Parathyroid adenoma (tissue), 2 donors: ENCODE data around the gene HOXA9.

Source experiments
- H2AFZ ChIP-seq: fragments of 300-600 bp; sonication (generic); one replicate; pipeline ENCODE4 v1.7.0; 2017; ENCODE audit warnings: antibody characterized with exemption, mild to moderate bottlenecking
- H3K27ac ChIP-seq: fragments of 300-600 bp; sonication (generic); one replicate; pipeline ENCODE4 v1.7.0; 2017
- H3K27me3 ChIP-seq: fragments of 300-600 bp; sonication (generic); one replicate; pipeline ENCODE4 v1.7.0; 2017; ENCODE audit warnings: low read length; ENCODE audit not compliant: control insufficient read depth, insufficient read depth
- H3K36me3 ChIP-seq: fragments of 300-600 bp; sonication (generic); one replicate; pipeline ENCODE4 v1.7.0; 2017; ENCODE audit warnings: low read length; ENCODE audit not compliant: control insufficient read depth, insufficient read depth
- H3K4me1 ChIP-seq: fragments of 300-600 bp; sonication (generic); one replicate; pipeline ENCODE4 v1.7.0; 2017; ENCODE audit warnings: control low read depth
- H3K4me2 ChIP-seq: fragments of 300-600 bp; sonication (generic); one replicate; pipeline ENCODE4 v1.7.0; 2017; ENCODE audit warnings: low read length
- H3K4me3 ChIP-seq: fragments of 300-600 bp; sonication (generic); one replicate; pipeline ENCODE4 v1.7.0; 2017; ENCODE audit warnings: low read depth, low read length
- H3K79me2 ChIP-seq: fragments of 300-600 bp; sonication (generic); one replicate; pipeline ENCODE4 v1.7.0; 2017; ENCODE audit warnings: control low read depth
- H3K9ac ChIP-seq: fragments of 300-600 bp; sonication (generic); one replicate; pipeline ENCODE4 v1.7.0; 2017; ENCODE audit warnings: mild to moderate bottlenecking
- H3K9me3 ChIP-seq: fragments of 300-600 bp; sonication (generic); one replicate; pipeline ENCODE4 v1.7.0; 2017; ENCODE audit warnings: low read length; ENCODE audit not compliant: control insufficient read depth
- TF ChIP-seq, protein P1 (sequence below): fragments of 300-600 bp; sonication (generic); IDR thresholded peaks from one replicate; pipeline ENCODE4 v1.7.0; 2017; ENCODE audit warnings: antibody characterized with exemption, mild to moderate bottlenecking
- donor health status: primary hyperparathyroidism.

Gene HOXA9

DNA sequence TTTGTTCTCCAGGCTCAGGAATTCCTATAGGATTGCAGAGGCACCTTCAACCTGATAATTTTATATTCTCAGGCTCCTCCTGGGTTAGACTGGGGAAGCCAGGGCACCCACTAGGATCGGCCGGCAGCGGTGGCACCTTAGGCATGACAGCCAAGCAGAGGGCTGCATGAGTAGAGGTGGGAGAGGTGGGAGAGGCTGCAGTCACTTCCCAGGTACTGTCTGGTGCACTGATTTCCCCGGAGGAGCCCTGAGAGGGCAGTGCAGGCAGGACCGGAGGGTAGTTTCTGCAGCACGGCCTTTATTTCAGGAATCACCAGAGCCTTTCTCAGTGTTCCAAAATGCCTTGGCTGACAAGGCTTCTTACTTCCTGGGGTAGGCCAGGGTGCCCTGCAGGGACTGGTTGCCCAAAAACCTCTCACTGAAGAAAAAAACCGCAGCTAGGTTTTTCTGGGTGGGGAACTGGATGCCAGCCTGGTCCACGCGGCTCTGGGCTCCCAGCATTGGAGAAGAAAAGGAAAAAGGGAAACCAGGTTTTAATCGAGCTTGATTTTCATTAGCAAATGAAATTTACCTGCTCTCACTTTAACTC lies 38.1 kb upstream of the HOXA9 start:
- H3K9me3 ChIP-seq: no peaks in the 10 kb centered on the region
- H3K27ac ChIP-seq: no peak overlapping the region
- no peaks in the 10 kb centered on the region for H3K4me1 ChIP-seq
- H3K79me2 ChIP-seq: no peaks in the 10 kb centered on the region
- peaks cover 23% of the 10 kb centered on the region for H3K27me3 ChIP-seq
- TF ChIP-seq, protein P1, sequence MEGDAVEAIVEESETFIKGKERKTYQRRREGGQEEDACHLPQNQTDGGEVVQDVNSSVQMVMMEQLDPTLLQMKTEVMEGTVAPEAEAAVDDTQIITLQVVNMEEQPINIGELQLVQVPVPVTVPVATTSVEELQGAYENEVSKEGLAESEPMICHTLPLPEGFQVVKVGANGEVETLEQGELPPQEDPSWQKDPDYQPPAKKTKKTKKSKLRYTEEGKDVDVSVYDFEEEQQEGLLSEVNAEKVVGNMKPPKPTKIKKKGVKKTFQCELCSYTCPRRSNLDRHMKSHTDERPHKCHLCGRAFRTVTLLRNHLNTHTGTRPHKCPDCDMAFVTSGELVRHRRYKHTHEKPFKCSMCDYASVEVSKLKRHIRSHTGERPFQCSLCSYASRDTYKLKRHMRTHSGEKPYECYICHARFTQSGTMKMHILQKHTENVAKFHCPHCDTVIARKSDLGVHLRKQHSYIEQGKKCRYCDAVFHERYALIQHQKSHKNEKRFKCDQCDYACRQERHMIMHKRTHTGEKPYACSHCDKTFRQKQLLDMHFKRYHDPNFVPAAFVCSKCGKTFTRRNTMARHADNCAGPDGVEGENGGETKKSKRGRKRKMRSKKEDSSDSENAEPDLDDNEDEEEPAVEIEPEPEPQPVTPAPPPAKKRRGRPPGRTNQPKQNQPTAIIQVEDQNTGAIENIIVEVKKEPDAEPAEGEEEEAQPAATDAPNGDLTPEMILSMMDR: no peak
- H3K9ac ChIP-seq: no peak overlapping the region
- no peak overlapping the region for H3K4me3 ChIP-seq
- H2AFZ ChIP-seq: no peak overlapping the region
- H3K36me3 ChIP-seq: no peaks in the 10 kb centered on the region
- H3K4me2 ChIP-seq: no peak overlapping the region

DNA sequence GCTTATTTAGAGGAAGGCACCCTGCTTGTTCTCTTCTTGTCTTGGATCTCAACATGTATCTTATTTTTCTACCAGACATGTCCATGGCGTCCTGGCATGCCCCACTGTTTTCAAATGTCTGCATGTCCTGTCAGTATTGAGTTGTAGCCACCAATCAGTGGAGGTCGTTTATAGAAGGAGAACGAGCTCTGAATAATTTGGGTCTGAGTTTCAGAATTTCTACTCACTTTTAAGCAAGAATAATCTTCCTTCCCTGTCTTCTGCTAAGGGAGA lies 37.5 kb upstream of the HOXA9 start:
- H3K27ac ChIP-seq: no peak overlapping the region
- no peak overlapping the region for H3K9ac ChIP-seq
- H3K9me3 ChIP-seq: no peaks in the 10 kb centered on the region
- H3K36me3 ChIP-seq: no peaks in the 10 kb centered on the region
- TF ChIP-seq, protein P1: no peak
- no peaks in the 10 kb centered on the region for H3K4me1 ChIP-seq
- H3K4me3 ChIP-seq: no peak overlapping the region
- H3K27me3 ChIP-seq: peaks cover 26% of the 10 kb centered on the region
- no peaks in the 10 kb centered on the region for H3K79me2 ChIP-seq
- H2AFZ ChIP-seq: no peak overlapping the region
- no peak overlapping the region for H3K4me2 ChIP-seq

DNA sequence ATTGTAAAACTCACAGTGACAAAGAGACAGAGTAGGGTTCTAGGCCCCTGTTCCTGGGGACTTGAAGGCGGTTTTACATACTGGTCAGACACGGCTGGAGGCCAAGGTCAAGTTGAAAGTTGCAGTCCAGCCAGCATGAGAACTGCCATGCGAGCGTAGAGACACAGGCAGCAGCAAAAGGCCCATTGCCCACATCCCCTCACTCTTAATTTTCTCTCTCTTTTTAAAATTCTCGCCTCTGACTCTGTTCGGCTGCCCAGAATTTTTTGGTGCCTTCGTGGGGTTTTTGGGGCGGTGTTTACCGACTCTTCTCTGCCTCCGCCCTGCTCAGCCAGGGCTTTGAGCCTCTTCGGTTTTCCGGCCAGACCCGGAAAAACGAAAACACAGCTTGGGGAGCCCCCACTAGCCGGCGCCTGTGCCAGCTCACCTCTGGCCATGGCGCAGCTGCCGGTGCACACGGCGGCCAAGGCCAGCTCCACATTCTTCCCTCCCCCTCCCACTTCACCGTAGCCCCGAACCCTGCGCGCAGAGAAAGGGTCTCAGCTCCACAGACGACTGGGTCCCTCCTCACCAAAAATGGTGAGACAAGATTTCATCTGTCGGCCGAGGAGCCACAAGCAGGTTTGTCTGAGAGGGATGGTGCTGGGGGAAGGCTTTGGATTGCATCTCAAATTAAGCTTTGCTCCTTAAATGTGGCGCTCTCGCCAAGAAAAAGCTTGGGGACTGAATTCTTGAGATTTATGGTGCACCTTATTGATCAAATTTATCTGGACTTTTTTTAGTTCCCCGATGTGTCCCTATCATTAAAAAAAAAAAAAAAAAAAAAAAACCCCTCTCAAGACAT lies 36.9 kb upstream of the HOXA9 start:
- H3K79me2 ChIP-seq: no peaks in the 10 kb centered on the region
- TF ChIP-seq, protein P1: no peak
- H3K4me2 ChIP-seq: no peak overlapping the region
- H2AFZ ChIP-seq: no peak overlapping the region
- H3K27me3 ChIP-seq: peaks cover 26% of the 10 kb centered on the region
- no peaks in the 10 kb centered on the region for H3K9me3 ChIP-seq
- H3K27ac ChIP-seq: no peak overlapping the region
- no peaks in the 10 kb centered on the region for H3K4me1 ChIP-seq
- no peaks in the 10 kb centered on the region for H3K36me3 ChIP-seq
- no peak overlapping the region for H3K9ac ChIP-seq
- H3K4me3 ChIP-seq: no peak overlapping the region

DNA sequence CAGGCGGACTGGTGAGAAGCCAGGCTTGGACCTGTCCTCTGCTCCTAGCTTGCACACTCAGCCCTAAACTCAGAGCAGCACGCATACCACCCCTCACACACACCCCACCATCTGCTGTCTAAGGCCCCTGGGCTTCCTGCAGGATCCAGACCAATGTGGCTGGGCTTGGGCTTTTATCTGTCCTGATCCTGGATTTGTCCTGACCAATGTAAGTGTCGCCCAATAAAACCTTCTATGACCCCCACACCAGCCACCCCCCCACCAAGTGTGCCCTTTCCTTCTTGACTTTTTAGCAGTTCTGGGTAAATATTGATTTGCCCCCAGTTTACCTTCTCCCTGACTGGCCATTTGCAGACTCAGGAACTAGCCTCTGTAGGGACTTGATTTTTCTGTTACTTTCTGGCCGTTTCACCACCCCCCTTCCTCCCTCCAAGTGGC lies 36.3 kb upstream of the HOXA9 start:
- Histone ChIP-seq H2AFZ (no peak overlapping the region), H3K79me2 (no peaks in the 10 kb centered on the region), H3K36me3 (no peaks in the 10 kb centered on the region), H3K9me3 (no peaks in the 10 kb centered on the region), H3K4me1 (no peaks in the 10 kb centered on the region), H3K27me3 (peaks cover 25% of the 10 kb centered on the region), H3K27ac (no peak overlapping the region), H3K4me3 (no peak overlapping the region), H3K4me2 (no peak overlapping the region), H3K9ac (no peak overlapping the region)
- TF ChIP-seq, protein P1: no peak
